HEK293T (cell line): ENCODE data around the gene PPP1R27.

Experiments
- CTCF ChIA-PET: fragments of 350-600 bp; formaldehyde crosslinking; extraction: SDS; loops from one replicate; lab custom pipeline; 2021; ENCODE audit warnings: antibody characterized with exemption, inconsistent platforms; lab: Yijun Ruan, JAX
- POLR2A ChIA-PET: fragments of 350-600 bp; formaldehyde crosslinking; extraction: SDS; loops from one replicate; lab custom pipeline; 2020; ENCODE audit warnings: antibody characterized with exemption, inconsistent platforms; lab: Yijun Ruan, JAX
- DNase-seq: peaks from one replicate; pipeline ENCODE4 v3.0.0; 2012; ENCODE audit warnings: mixed read lengths; ENCODE audit errors: extremely low spot score
- ARNT ChIP-seq: fragments of 450-650 bp; IDR thresholded peaks from 2 replicates; pipeline ENCODE4 v1.6.1; 2017; ENCODE audit warnings: mild to moderate bottlenecking
- CTBP1 ChIP-seq: fragments of 450-650 bp; IDR thresholded peaks from 2 replicates; pipeline ENCODE4 v1.6.1; 2016; ENCODE audit warnings: borderline replicate concordance
- ELF4 ChIP-seq: fragments of 450-650 bp; IDR thresholded peaks from 2 replicates; pipeline ENCODE4 v1.6.1; 2017; ENCODE audit warnings: antibody characterized with exemption
- FOXK2 ChIP-seq: fragments of 450-650 bp; IDR thresholded peaks from 2 replicates; pipeline ENCODE4 v1.6.1; 2016; ENCODE audit warnings: mild to moderate bottlenecking
- FOXM1 ChIP-seq: fragments of 450-650 bp; IDR thresholded peaks from 2 replicates; pipeline ENCODE4 v1.6.1; 2017; ENCODE audit warnings: mild to moderate bottlenecking, borderline replicate concordance
- HDGF ChIP-seq: fragments of 450-650 bp; IDR thresholded peaks from 2 replicates; pipeline ENCODE4 v1.6.1; 2017; ENCODE audit warnings: antibody characterized with exemption, borderline replicate concordance
- L3MBTL2 ChIP-seq: fragments of 450-650 bp; conservative IDR thresholded peaks from 2 replicates; pipeline ENCODE4 v1.6.1; 2016; ENCODE audit warnings: mild to moderate bottlenecking
- LEF1 ChIP-seq: fragments of 450-650 bp; IDR thresholded peaks from 2 replicates; pipeline ENCODE4 v1.6.1; 2017; ENCODE audit warnings: mild to moderate bottlenecking, borderline replicate concordance
- NFRKB ChIP-seq: fragments of 450-650 bp; IDR thresholded peaks from 2 replicates; pipeline ENCODE4 v1.6.1; 2016; ENCODE audit warnings: mild to moderate bottlenecking, moderate library complexity
- SP1 ChIP-seq: fragments of 450-650 bp; IDR thresholded peaks from 2 replicates; pipeline ENCODE4 v1.6.1; 2017
- SUZ12 ChIP-seq: fragments of 450-650 bp; IDR thresholded peaks from 2 replicates; pipeline ENCODE4 v1.6.1; 2016; ENCODE audit warnings: mild to moderate bottlenecking
- TARDBP ChIP-seq: fragments of 450-650 bp; IDR thresholded peaks from 2 replicates; pipeline ENCODE4 v1.6.1; 2016
- ZNF384 ChIP-seq: fragments of 450-650 bp; IDR thresholded peaks from 2 replicates; pipeline ENCODE4 v1.6.1; 2016
- TF ChIP-seq, protein P1 (sequence below): fragments of 450-650 bp; IDR thresholded peaks from 2 replicates; pipeline ENCODE4 v1.6.1; 2016

PPP1R27 gene

DNA sequence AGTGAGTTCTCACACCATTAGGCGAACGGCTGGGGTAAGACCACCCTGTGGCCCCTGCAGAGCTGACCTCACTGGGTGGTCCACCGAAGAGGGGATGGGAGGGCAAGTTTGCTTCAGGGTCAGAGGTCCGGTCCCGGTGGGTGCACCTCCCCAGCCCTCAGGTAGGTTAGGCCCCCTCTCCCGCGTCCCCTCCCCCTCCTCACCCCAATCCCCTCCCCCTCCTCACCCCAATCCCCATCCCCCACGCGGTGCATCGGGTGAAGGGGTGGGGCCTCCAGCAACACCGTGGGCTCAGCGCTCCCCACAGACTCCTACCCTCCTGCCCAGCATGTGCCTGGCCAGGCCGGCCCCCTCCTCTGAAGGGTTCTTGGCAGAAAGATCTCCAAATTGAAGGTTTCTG is 15.1 kb downstream of the PPP1R27 start:
- ChIA-PET CTCF (no interaction called here), POLR2A (interaction anchor here (1.4 to 1.5 kb wide), 2 partner anchors 9 to 14 kb away, joined by 3 to 8 read pairs; partner anchors contain the start of gene MCRIP1)
- DNase-seq: no peak
- no peak for TF ChIP-seq ARNT
- TF ChIP-seq FOXM1: no peak
- no peak for TF ChIP-seq NFRKB

DNA sequence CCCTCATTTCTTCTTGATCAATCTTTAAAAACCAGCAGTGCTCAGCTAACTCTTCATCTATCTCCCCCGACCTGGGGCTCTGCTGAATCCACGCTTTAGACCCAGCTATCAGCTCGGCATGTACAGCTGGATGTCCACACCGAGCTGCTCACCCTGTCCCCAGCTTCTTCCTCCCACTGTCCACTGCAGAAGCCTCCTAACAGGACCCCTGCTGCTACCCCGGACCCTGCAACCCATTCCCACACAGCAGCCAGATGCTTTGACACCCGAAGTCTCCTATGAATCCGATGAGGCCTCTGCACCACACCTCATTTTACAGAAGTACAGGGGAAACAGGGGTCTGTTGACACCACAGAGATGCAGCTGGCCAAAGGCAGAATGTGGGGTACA is 17.1 kb downstream of the PPP1R27 start:
- ChIA-PET POLR2A (interaction anchor here (0.9 to 1.2 kb wide), 3 partner anchors 12 to 49 kb away, joined by 3 to 5 read pairs (median 3); partner anchors contain the start of gene MCRIP1), CTCF (interaction anchor here (0.7 kb wide), 2 partner anchors 85 to 89 kb away, joined by 3 read pairs; no protein-coding TSS in a partner anchor)
- no peak for DNase-seq
- TF ChIP-seq HDGF (no peak), TARDBP (no peak), ARNT (no peak)

GRCh38 chr17:81815646-81815986 is 19.2 kb downstream of the PPP1R27 start:
- POLR2A ChIA-PET: interaction anchor here (0.9 to 1.8 kb wide), 2 partner anchors 12 to 18 kb away, joined by 3 to 8 read pairs; partner anchors contain the start of gene MCRIP1

DNA sequence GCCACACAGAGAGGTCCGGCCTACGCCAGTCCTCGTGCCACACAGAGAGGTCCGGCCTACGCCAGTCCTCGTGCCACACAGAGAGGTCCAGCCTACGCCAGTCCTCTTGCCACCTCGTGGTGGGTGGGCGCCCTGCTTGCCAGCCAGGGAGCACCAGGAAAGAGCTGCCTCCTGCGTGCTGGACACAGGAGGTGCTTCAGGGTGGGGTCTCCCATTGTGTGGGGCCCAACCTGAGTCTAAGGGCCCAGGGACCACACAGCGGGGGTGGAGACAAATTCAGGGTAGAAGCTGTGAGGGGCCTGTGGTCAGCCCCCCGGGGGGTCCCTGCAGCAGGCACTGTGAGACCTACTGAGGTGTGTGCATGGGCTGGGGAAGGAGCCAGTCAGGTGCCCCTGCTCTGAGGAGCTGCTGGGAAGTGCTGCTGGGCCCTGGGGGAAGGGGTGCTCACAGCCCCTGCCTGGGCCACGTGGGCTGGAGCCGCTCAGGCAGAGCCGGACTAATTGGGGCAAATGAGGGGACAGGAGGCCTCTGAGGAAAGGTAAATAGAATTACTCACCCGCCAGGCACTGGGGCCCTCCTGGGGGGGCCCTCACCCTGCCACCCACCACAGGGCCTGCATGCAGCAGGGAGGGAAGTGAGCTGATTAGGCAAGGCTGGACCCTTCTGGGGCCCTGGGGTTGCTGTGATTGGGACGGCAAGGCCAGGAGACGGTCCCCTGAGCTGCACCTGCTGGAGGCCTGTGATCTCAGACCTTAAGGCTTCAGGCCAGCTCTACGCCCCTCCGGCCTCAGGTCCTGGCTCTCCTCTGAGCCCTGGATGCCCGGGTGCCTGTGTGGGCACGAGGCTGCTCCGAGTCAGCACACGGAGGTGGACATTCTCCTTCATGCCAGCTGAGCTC is 19.9 kb downstream of the PPP1R27 start:
- CTCF ChIA-PET: no interaction called here
- no peak for TF ChIP-seq ARNT
- POLR2A ChIA-PET: interaction anchor here (0.9 to 1.8 kb wide), 2 partner anchors 13 to 18 kb away, joined by 3 to 8 read pairs; partner anchors contain the start of gene MCRIP1
- DNase-seq: no peak

More at GRCh38 chr17:81815646-81815986, 19.2 kb downstream of the PPP1R27 start:
- DNase-seq: no peak
- no peak for TF ChIP-seq LEF1
- CTCF ChIA-PET: no interaction called here

GRCh38 chr17:81813861-81814683 is 20.8 kb downstream of the PPP1R27 start:
- CTCF ChIA-PET: no interaction called here
- TF ChIP-seq ZNF384 (no peak), CTBP1 (no peak), SUZ12 (no peak)
- TF ChIP-seq, protein P1, sequence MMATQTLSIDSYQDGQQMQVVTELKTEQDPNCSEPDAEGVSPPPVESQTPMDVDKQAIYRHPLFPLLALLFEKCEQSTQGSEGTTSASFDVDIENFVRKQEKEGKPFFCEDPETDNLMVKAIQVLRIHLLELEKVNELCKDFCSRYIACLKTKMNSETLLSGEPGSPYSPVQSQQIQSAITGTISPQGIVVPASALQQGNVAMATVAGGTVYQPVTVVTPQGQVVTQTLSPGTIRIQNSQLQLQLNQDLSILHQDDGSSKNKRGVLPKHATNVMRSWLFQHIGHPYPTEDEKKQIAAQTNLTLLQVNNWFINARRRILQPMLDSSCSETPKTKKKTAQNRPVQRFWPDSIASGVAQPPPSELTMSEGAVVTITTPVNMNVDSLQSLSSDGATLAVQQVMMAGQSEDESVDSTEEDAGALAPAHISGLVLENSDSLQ: no peak
- POLR2A ChIA-PET: interaction anchor here (1.8 kb wide), 1 partner anchor 19 kb away, joined by 8 read pairs; the partner anchor contains the start of gene MCRIP1
- DNase-seq: no peak

- DNase-seq: no peak
- no peak for TF ChIP-seq CTBP1
- no peak for TF ChIP-seq L3MBTL2
- POLR2A ChIA-PET: no interaction called here
- CTCF ChIA-PET: no interaction called here
Measured at GRCh38 chr17:81813371-81813684, 21.5 kb downstream of the PPP1R27 start.

- TF ChIP-seq FOXK2 (no peak), NFRKB (no peak), ARNT (no peak), TARDBP (no peak), LEF1 (no peak), ELF4 (no peak), FOXM1 (no peak), SP1 (no peak)
- no peak for DNase-seq
- POLR2A ChIA-PET: interaction anchor here (1.4 kb wide), 1 partner anchor 21 kb away, joined by 7 read pairs; the partner anchor contains the start of gene MCRIP1
- CTCF ChIA-PET: no interaction called here
Measured at GRCh38 chr17:81812571-81813370, 22.1 kb downstream of the PPP1R27 start.
